GM23338 (cell line): ENCODE data around the gene IMP3. TPM values are rescaled to one million over a fixed set of nuclear protein-coding genes. Genes with fewer than 3 reads are reported as not detected.
A peak's percentile ranks its signal among the peaks of the same experiment; 100 is the strongest.

Experiments used
- ATAC-seq: fragments of 200-7000 bp; cut with Tn5 transposase; 3 replicates; pipeline ENCODE4 v1.9.1; 2020
- DNase-seq: peaks from one replicate; pipeline ENCODE4 v3.0.0-alpha.2; 2015; ENCODE audit warnings: low spot score
- H2AFZ ChIP-seq: fragments of 200-600 bp; sonication (generic); 2 replicates; pipeline ENCODE4 v1.8.0; 2016; ENCODE audit warnings: antibody characterized with exemption, mild to moderate bottlenecking, moderate library complexity
- H3F3A ChIP-seq: fragments of 200-600 bp; sonication (generic); replicated peaks from 2 replicates; pipeline ENCODE4 v1.8.0; 2017; ENCODE audit warnings: antibody characterized with exemption, mixed run types, low read depth
- H3K27ac ChIP-seq: fragments of 200-600 bp; sonication (generic); 2 replicates; pipeline ENCODE4 v1.6.1; 2016; ENCODE audit warnings: low read depth
- H3K27me3 ChIP-seq: fragments of 200-600 bp; sonication (generic); 2 replicates; pipeline ENCODE4 v1.8.0; 2016; ENCODE audit warnings: mild to moderate bottlenecking, mixed run types, moderate library complexity; ENCODE audit not compliant: insufficient read depth
- H3K36me3 ChIP-seq: fragments of 200-600 bp; sonication (generic); 2 replicates; pipeline ENCODE4 v1.8.0; 2016; ENCODE audit warnings: mild to moderate bottlenecking; ENCODE audit not compliant: insufficient read depth
- H3K4me1 ChIP-seq: fragments of 200-600 bp; sonication (generic); 2 replicates; pipeline ENCODE4 v1.8.0; 2016; ENCODE audit warnings: mild to moderate bottlenecking, moderate library complexity; ENCODE audit not compliant: insufficient read depth
- H3K4me2 ChIP-seq: fragments of 200-600 bp; sonication (generic); 2 replicates; pipeline ENCODE4 v1.7.1; 2017; ENCODE audit warnings: mixed run types
- H3K4me3 ChIP-seq: fragments of 200-600 bp; sonication (generic); 2 replicates; pipeline ENCODE4 v1.6.1; 2016; ENCODE audit warnings: mixed run types
- H3K79me2 ChIP-seq: fragments of 200-600 bp; sonication (generic); replicated peaks from 2 replicates; pipeline ENCODE4 v1.8.0; 2017; ENCODE audit warnings: mild to moderate bottlenecking; ENCODE audit not compliant: insufficient read depth
- H3K9me2 ChIP-seq: fragments of 200-600 bp; sonication (generic); 2 replicates; pipeline ENCODE4 v1.8.0; 2017; ENCODE audit not compliant: insufficient read depth
- H4K20me1 ChIP-seq: fragments of 200-600 bp; sonication (generic); replicated peaks from 2 replicates; pipeline ENCODE4 v1.8.0; 2017; ENCODE audit warnings: mild to moderate bottlenecking; ENCODE audit not compliant: insufficient read depth
- H3K27ac Mint-ChIP-seq: 2 replicates; pipeline ENCODE4 v1.8.0; 2020; ENCODE audit warnings: inconsistent platforms, mild to moderate bottlenecking, moderate library complexity, mixed read lengths
- H3K27me3 Mint-ChIP-seq: 3 replicates; pipeline ENCODE4 v1.8.0; 2022; ENCODE audit warnings: low read depth, mild to moderate bottlenecking, moderate library complexity, mixed read lengths, inconsistent platforms; ENCODE audit not compliant: insufficient read depth, poor library complexity
- H3K36me3 Mint-ChIP-seq: 3 replicates; pipeline ENCODE4 v1.8.0; 2021; ENCODE audit warnings: low read depth, mild to moderate bottlenecking, inconsistent platforms, moderate library complexity, mixed read lengths
- H3K4me1 Mint-ChIP-seq: 3 replicates; pipeline ENCODE4 v1.8.0; 2020; ENCODE audit warnings: mild to moderate bottlenecking, inconsistent platforms, mixed read lengths
- H3K4me3 Mint-ChIP-seq: 3 replicates; pipeline ENCODE4 v1.8.0; 2021; ENCODE audit warnings: moderate library complexity, mild to moderate bottlenecking, inconsistent platforms, mixed read lengths
- H3K9me3 Mint-ChIP-seq: 3 replicates; pipeline ENCODE4 v1.8.0; 2020; ENCODE audit warnings: moderate library complexity, mild to moderate bottlenecking, inconsistent platforms, mixed read lengths
- CREB1 ChIP-seq: fragments of 250-450 bp; sonication (Bioruptor Pico); IDR thresholded peaks from 2 replicates; pipeline ENCODE4 v1.5.0; 2020; ENCODE audit warnings: low read depth, mild to moderate bottlenecking, moderate library complexity
- EZH2 ChIP-seq: fragments of 200-600 bp; sonication (generic); IDR thresholded peaks from one replicate; pipeline ENCODE4 v1.8.0; 2017; ENCODE audit warnings: antibody characterized with exemption, mild to moderate bottlenecking, low read depth; ENCODE audit not compliant: unreplicated experiment
- EZH2phosphoT487 ChIP-seq: fragments of 200-600 bp; sonication (generic); IDR thresholded peaks from one replicate; pipeline ENCODE4 v1.8.1; 2018; ENCODE audit warnings: antibody characterized with exemption; ENCODE audit not compliant: unreplicated experiment
- JUNB ChIP-seq: IDR thresholded peaks from one replicate; pipeline ENCODE4 v1.6.1; 2016; ENCODE audit warnings: antibody characterized with exemption; ENCODE audit not compliant: unreplicated experiment
- NANOG ChIP-seq: IDR thresholded peaks from 2 replicates; pipeline ENCODE4 v1.6.1; 2016; ENCODE audit warnings: antibody characterized with exemption, borderline replicate concordance
- STAT1 ChIP-seq: IDR thresholded peaks from one replicate; pipeline ENCODE4 v1.6.1; 2016; ENCODE audit warnings: antibody characterized with exemption; ENCODE audit not compliant: unreplicated experiment
- ZNF114 ChIP-seq: fragments of 250-450 bp; sonication (Bioruptor Pico); IDR thresholded peaks from 2 replicates; pipeline ENCODE4 v1.5.0; 2020; ENCODE audit warnings: mild to moderate bottlenecking, moderate library complexity
- ZNF331 ChIP-seq: fragments of 250-450 bp; sonication (Bioruptor Pico); IDR thresholded peaks from 2 replicates; pipeline ENCODE4 v1.5.0; 2020; ENCODE audit warnings: low read depth, mild to moderate bottlenecking, moderate library complexity
- polyA plus RNA-seq: library from polyadenylated mRNA; unstranded; fragments of >200 nt; fragmentation: Nextera tagmentation; extraction: Ambion mirVana; gene quantifications from 2 replicates; pipeline ENCODE4 v1.2.1, GENCODE V29; 2016
- total RNA-seq: library from RNA; depleted of rRNA; stranded (reverse); fragments of >200 nt; shearing (Covaris generic); gene quantifications from 2 replicates; pipeline ENCODE4 v1.2.3, GENCODE V29; 2014
- TF ChIP-seq, protein P1 (sequence below): IDR thresholded peaks from 2 replicates; pipeline ENCODE4 v1.6.1; 2016; ENCODE audit warnings: antibody characterized with exemption
- TF ChIP-seq, protein P2 (sequence below): fragments of 250-450 bp; sonication (Bioruptor Pico); IDR thresholded peaks from 2 replicates; pipeline ENCODE4 v1.5.0; 2020; ENCODE audit warnings: mild to moderate bottlenecking, moderate library complexity
- TF ChIP-seq, protein P3 (sequence below), 2 experiments: fragments of 200-600 bp in 1 of 2; sonication (generic) in 1 of 2; conservative IDR thresholded peaks; 2 replicates each; pipeline versions ENCODE4 v1.5.1 to v1.6.1; 2016 to 2017; ENCODE audit warnings: antibody characterized with exemption in 2 of 2, low read depth in 2 of 2, mild to moderate bottlenecking in 2 of 2, moderate library complexity in 1 of 2
- TF ChIP-seq, protein P4 (sequence below): IDR thresholded peaks from one replicate; pipeline ENCODE4 v1.6.1; 2018; ENCODE audit warnings: antibody characterized with exemption; ENCODE audit not compliant: unreplicated experiment

Gene IMP3
- total and polyA plus RNA-seq, 2 experiments from 2014 or later = 210 to 319 TPM

DNA sequence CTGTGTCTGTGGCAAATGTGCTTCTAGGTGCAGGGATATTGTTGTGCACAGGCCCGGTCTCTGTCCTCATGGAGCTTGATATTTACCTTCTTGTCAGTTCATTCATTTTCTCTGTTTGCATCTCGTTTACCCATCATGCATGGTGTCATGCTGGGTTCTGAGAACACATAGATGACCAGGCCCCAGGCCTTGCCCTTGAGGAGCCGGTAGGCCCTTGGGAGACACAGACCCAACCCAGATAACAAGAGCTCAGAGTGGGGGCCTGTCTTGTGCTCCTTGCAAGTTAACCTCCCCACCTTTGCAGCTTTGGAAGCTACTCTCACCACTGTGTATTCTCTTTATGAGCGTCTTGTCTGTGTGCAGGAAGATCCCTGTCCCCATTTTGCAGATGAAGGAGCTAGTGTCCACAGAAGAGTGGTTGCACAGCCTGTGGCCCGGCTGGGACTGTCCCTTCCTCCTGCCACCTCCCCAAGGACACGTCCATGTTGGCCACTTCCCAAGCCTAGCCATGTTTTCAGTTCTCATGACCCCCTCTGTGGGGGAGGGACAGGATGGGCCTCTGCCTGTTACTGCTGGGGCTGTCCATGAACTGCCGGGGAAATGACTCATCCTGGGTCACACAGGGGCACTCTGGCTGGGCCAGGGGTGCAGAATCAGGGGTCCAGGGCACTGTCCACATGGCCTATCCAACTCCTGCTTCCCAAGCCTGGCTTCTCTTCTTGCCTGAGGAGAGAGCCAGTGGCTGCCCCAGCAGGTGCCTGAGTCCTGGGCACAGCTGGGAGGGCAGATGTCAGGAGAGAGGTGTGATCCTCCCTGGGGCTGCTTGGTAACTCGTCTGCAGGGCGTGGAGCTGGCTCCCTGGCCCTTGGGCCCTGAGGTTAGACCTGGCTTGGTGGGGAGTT is 11.1 kb upstream of the IMP3 start:
- Histone ChIP-seq H3K27ac (no peak overlapping the region), H3K4me2 (peak overlapping the region; percentile 99; the same call in 1 of the 2 replicates), H4K20me1 (peaks cover 12% of the 10 kb centered on the region; the same call in 1 of the 2 replicates), H3K79me2 (peaks cover 65% of the 10 kb centered on the region), H3K9me2 (no peaks in the 10 kb centered on the region), H3K4me3 (peak overlapping the region; percentile 26; the same call in 1 of the 2 replicates), H3F3A (peaks cover 30% of the 10 kb centered on the region), H2AFZ (no peak overlapping the region), H3K36me3 (no peaks in the 10 kb centered on the region; the same call in 1 of the 2 replicates), H3K4me1 (peaks cover 27% of the 10 kb centered on the region), H3K27me3 (peaks cover 11% of the 10 kb centered on the region)
- ATAC-seq = no peak
- Mint-ChIP-seq H3K9me3 (no peaks in the 10 kb centered on the region), H3K4me1 (peaks cover 61% of the 10 kb centered on the region), H3K4me3 (peak overlapping the region; percentile 96), H3K27me3 (peaks cover 35% of the 10 kb centered on the region), H3K27ac (no peak overlapping the region; the same call in 1 of the 2 replicates), H3K36me3 (peaks cover 33% of the 10 kb centered on the region)
- TF ChIP-seq CREB1 (CRISPR knock-in tag) (no peak), JUNB (no peak), STAT1 (no peak), ZNF114 (no peak), ZNF331 (CRISPR knock-in tag) (no peak), NANOG (no peak), EZH2 (no peak), EZH2phosphoT487 (no peak)
- TF ChIP-seq, protein P1, sequence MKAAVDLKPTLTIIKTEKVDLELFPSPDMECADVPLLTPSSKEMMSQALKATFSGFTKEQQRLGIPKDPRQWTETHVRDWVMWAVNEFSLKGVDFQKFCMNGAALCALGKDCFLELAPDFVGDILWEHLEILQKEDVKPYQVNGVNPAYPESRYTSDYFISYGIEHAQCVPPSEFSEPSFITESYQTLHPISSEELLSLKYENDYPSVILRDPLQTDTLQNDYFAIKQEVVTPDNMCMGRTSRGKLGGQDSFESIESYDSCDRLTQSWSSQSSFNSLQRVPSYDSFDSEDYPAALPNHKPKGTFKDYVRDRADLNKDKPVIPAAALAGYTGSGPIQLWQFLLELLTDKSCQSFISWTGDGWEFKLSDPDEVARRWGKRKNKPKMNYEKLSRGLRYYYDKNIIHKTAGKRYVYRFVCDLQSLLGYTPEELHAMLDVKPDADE = no peak
- TF ChIP-seq, protein P2, sequence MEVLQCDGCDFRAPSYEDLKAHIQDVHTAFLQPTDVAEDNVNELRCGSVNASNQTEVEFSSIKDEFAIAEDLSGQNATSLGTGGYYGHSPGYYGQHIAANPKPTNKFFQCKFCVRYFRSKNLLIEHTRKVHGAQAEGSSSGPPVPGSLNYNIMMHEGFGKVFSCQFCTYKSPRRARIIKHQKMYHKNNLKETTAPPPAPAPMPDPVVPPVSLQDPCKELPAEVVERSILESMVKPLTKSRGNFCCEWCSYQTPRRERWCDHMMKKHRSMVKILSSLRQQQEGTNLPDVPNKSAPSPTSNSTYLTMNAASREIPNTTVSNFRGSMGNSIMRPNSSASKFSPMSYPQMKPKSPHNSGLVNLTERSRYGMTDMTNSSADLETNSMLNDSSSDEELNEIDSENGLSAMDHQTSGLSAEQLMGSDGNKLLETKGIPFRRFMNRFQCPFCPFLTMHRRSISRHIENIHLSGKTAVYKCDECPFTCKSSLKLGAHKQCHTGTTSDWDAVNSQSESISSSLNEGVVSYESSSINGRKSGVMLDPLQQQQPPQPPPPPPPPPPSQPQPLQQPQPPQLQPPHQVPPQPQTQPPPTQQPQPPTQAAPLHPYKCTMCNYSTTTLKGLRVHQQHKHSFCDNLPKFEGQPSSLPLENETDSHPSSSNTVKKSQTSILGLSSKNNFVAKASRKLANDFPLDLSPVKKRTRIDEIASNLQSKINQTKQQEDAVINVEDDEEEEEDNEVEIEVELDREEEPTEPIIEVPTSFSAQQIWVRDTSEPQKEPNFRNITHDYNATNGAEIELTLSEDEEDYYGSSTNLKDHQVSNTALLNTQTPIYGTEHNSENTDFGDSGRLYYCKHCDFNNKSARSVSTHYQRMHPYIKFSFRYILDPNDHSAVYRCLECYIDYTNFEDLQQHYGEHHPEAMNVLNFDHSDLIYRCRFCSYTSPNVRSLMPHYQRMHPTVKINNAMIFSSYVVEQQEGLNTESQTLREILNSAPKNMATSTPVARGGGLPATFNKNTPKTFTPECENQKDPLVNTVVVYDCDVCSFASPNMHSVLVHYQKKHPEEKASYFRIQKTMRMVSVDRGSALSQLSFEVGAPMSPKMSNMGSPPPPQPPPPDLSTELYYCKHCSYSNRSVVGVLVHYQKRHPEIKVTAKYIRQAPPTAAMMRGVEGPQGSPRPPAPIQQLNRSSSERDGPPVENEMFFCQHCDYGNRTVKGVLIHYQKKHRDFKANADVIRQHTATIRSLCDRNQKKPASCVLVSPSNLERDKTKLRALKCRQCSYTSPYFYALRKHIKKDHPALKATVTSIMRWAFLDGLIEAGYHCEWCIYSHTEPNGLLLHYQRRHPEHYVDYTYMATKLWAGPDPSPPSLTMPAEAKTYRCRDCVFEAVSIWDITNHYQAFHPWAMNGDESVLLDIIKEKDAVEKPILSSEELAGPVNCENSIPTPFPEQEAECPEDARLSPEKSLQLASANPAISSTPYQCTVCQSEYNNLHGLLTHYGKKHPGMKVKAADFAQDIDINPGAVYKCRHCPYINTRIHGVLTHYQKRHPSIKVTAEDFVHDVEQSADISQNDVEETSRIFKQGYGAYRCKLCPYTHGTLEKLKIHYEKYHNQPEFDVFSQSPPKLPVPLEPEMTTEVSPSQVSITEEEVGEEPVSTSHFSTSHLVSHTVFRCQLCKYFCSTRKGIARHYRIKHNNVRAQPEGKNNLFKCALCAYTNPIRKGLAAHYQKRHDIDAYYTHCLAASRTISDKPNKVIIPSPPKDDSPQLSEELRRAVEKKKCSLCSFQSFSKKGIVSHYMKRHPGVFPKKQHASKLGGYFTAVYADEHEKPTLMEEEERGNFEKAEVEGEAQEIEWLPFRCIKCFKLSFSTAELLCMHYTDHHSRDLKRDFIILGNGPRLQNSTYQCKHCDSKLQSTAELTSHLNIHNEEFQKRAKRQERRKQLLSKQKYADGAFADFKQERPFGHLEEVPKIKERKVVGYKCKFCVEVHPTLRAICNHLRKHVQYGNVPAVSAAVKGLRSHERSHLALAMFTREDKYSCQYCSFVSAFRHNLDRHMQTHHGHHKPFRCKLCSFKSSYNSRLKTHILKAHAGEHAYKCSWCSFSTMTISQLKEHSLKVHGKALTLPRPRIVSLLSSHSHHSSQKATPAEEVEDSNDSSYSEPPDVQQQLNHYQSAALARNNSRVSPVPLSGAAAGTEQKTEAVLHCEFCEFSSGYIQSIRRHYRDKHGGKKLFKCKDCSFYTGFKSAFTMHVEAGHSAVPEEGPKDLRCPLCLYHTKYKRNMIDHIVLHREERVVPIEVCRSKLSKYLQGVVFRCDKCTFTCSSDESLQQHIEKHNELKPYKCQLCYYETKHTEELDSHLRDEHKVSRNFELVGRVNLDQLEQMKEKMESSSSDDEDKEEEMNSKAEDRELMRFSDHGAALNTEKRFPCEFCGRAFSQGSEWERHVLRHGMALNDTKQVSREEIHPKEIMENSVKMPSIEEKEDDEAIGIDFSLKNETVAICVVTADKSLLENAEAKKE (CRISPR knock-in tag) = no peak
- TF ChIP-seq, protein P3, sequence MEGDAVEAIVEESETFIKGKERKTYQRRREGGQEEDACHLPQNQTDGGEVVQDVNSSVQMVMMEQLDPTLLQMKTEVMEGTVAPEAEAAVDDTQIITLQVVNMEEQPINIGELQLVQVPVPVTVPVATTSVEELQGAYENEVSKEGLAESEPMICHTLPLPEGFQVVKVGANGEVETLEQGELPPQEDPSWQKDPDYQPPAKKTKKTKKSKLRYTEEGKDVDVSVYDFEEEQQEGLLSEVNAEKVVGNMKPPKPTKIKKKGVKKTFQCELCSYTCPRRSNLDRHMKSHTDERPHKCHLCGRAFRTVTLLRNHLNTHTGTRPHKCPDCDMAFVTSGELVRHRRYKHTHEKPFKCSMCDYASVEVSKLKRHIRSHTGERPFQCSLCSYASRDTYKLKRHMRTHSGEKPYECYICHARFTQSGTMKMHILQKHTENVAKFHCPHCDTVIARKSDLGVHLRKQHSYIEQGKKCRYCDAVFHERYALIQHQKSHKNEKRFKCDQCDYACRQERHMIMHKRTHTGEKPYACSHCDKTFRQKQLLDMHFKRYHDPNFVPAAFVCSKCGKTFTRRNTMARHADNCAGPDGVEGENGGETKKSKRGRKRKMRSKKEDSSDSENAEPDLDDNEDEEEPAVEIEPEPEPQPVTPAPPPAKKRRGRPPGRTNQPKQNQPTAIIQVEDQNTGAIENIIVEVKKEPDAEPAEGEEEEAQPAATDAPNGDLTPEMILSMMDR (conservative IDR thresholded peaks at IDR 0.05; ENCODE audit: low read depth in 2 of 2) = no peak
- TF ChIP-seq, protein P4, sequence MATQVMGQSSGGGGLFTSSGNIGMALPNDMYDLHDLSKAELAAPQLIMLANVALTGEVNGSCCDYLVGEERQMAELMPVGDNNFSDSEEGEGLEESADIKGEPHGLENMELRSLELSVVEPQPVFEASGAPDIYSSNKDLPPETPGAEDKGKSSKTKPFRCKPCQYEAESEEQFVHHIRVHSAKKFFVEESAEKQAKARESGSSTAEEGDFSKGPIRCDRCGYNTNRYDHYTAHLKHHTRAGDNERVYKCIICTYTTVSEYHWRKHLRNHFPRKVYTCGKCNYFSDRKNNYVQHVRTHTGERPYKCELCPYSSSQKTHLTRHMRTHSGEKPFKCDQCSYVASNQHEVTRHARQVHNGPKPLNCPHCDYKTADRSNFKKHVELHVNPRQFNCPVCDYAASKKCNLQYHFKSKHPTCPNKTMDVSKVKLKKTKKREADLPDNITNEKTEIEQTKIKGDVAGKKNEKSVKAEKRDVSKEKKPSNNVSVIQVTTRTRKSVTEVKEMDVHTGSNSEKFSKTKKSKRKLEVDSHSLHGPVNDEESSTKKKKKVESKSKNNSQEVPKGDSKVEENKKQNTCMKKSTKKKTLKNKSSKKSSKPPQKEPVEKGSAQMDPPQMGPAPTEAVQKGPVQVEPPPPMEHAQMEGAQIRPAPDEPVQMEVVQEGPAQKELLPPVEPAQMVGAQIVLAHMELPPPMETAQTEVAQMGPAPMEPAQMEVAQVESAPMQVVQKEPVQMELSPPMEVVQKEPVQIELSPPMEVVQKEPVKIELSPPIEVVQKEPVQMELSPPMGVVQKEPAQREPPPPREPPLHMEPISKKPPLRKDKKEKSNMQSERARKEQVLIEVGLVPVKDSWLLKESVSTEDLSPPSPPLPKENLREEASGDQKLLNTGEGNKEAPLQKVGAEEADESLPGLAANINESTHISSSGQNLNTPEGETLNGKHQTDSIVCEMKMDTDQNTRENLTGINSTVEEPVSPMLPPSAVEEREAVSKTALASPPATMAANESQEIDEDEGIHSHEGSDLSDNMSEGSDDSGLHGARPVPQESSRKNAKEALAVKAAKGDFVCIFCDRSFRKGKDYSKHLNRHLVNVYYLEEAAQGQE = no peak
- no peak for DNase-seq
